Nephron (organoid): ENCODE measurements around the gene VOPP1.

ENCODE experiments used
- H3K27ac Mint-ChIP-seq, 3 experiments: 2 replicates each; pipeline ENCODE4 v1.8.0; 2020; ENCODE audit warnings: mixed read lengths in 3 of 3, mild to moderate bottlenecking in 2 of 3, moderate library complexity in 1 of 3
- H3K27me3 Mint-ChIP-seq: 2 replicates; pipeline ENCODE4 v1.8.0; 2021; ENCODE audit warnings: low read depth, mild to moderate bottlenecking, moderate library complexity, mixed read lengths
- H3K36me3 Mint-ChIP-seq: 2 replicates; pipeline ENCODE4 v1.8.0; 2020; ENCODE audit warnings: low read depth, mixed read lengths
- H3K4me1 Mint-ChIP-seq: 2 replicates; pipeline ENCODE4 v1.8.0; 2020; ENCODE audit warnings: mixed read lengths
- H3K4me3 Mint-ChIP-seq, 3 experiments: 2 replicates each; pipeline ENCODE4 v1.8.0; 2020; ENCODE audit warnings: mild to moderate bottlenecking in 3 of 3, mixed read lengths in 3 of 3, moderate library complexity in 2 of 3
- H3K9me3 Mint-ChIP-seq: 2 replicates; pipeline ENCODE4 v1.8.0; 2020; ENCODE audit warnings: mixed read lengths
- TF ChIP-seq, protein P1 (sequence below), 3 experiments: fragments of 200-600 bp; sonication (generic); IDR thresholded peaks; one replicate each; pipeline ENCODE4 v1.5.0; 2021; ENCODE audit warnings: antibody characterized with exemption in 3 of 3; ENCODE audit not compliant: unreplicated experiment in 3 of 3

The VOPP1 gene

DNA sequence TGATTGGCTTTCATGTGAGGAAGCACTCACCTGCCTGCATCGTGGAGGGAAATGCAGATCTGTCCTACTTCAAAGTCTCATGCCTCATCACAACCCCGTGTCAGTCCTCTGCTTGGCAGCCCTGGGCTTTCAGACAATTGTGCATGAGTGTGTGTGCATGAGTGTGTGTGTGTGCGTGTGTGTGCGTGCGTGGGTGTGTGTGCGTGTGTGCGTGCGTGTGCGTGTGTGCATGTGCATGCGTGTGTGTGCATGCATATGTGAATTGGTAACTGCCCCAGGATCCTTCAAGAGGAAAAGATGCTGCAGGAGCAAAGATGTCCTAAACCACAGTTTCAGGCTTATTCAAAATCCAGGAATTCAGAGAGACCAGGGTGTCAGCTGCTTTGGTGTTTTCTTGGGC is 135.8 kb downstream of the VOPP1 start:
- TF ChIP-seq, protein P1, sequence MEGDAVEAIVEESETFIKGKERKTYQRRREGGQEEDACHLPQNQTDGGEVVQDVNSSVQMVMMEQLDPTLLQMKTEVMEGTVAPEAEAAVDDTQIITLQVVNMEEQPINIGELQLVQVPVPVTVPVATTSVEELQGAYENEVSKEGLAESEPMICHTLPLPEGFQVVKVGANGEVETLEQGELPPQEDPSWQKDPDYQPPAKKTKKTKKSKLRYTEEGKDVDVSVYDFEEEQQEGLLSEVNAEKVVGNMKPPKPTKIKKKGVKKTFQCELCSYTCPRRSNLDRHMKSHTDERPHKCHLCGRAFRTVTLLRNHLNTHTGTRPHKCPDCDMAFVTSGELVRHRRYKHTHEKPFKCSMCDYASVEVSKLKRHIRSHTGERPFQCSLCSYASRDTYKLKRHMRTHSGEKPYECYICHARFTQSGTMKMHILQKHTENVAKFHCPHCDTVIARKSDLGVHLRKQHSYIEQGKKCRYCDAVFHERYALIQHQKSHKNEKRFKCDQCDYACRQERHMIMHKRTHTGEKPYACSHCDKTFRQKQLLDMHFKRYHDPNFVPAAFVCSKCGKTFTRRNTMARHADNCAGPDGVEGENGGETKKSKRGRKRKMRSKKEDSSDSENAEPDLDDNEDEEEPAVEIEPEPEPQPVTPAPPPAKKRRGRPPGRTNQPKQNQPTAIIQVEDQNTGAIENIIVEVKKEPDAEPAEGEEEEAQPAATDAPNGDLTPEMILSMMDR (IDR thresholded peaks at IDR 0.05; ENCODE audit: unreplicated experiment in 3 of 3): no peak
- H3K9me3 Mint-ChIP-seq: no peaks in the 10 kb centered on the region
- H3K4me1 Mint-ChIP-seq: no peaks in the 10 kb centered on the region
- H3K27me3 Mint-ChIP-seq: peaks cover 3% of the 10 kb centered on the region
- H3K36me3 Mint-ChIP-seq: no peaks in the 10 kb centered on the region
- no peak overlapping the region for H3K4me3 Mint-ChIP-seq
- no peak overlapping the region for H3K27ac Mint-ChIP-seq

DNA sequence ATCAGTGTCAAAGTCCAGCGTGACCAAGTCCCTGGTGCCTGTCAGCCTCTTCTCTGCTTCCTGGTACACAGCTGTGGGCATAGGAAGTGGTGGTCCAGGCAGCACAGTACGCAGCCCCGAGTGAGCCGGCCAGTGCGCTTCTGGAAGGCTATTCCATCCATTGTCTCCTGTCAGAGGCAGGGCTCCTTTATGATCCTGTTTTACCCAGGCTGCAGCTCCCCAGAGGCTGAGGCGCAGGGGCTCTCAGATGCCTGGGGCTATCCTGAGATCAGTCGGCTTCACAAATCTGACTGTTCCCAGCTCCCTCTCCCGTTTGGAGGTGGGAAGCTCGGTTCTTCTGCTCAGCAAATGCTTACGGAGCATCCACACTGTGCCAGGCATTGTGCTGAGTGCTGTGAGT is 136.8 kb downstream of the VOPP1 start:
- Mint-ChIP-seq H3K27me3 (peaks cover 3% of the 10 kb centered on the region), H3K27ac (no peak overlapping the region), H3K36me3 (no peaks in the 10 kb centered on the region), H3K9me3 (no peaks in the 10 kb centered on the region), H3K4me1 (no peaks in the 10 kb centered on the region), H3K4me3 (no peak overlapping the region)
- TF ChIP-seq, protein P1 (IDR thresholded peaks at IDR 0.05; ENCODE audit: unreplicated experiment in 3 of 3): no peak

DNA sequence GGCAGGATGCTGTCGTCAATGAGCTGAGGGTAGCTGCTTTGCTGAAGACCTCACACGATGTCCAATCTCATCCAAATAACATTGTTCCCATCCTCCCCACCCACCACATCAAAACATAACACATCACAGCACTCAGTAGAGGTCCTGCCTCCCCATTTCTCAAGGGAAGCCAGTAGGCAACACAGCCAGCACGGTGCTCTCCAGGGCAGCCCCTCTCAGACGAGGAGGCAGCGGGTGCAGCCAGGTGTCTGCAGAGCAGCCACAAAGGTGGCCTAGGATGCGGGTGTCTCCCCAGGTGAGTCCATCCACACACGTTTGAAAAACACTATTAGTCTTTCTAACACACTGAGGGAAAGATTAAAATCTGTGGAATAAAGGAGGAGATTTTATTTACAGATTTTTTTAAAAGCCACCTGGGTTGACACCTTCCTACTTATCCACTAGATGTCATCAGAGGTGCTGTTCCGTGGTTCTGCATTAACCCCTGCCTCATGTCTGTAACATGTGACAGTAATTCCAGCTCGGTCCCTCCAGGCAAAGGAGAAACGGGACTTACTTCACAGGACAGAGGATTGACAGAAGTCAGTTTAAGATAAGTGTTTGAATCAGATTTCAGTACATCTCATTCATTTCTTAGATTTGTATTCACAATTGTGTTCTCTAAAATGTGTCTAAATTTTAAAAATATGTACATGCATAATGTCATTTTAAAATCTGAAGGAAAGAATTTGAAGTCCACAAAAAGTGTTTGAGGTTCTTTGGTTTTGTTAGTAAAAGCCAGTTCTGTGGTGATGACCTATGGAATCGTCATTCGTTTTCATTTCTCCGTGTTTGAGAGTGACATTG is 139.1 kb downstream of the VOPP1 start:
- H3K4me3 Mint-ChIP-seq: no peak overlapping the region
- H3K36me3 Mint-ChIP-seq: no peaks in the 10 kb centered on the region
- no peak overlapping the region for H3K27ac Mint-ChIP-seq
- no peaks in the 10 kb centered on the region for H3K27me3 Mint-ChIP-seq
- no peaks in the 10 kb centered on the region for H3K9me3 Mint-ChIP-seq
- TF ChIP-seq, protein P1 (IDR thresholded peaks at IDR 0.05; ENCODE audit: unreplicated experiment in 3 of 3): peak; percentile 43 to 58 (median 49)
- H3K4me1 Mint-ChIP-seq: peaks cover 11% of the 10 kb centered on the region

DNA sequence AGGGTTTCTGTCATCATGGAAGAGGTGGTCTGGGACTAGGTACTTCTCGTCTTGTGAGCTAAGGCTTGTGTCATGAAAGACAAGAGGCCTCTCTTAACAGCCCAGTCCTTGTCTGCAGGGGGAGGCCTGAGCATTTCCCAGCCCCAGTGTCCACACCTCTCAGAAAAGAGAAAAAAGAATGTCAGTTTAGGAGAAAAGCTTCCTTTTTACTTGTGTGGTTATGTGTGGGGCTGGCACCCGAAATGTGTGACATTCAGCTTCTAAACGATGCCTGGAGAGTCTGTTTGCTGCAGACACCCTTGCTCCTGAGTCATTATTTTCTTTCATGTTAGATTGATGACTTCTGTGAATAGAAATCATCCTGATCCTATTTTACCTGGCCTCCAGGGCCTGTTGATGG is 139.8 kb downstream of the VOPP1 start:
- H3K36me3 Mint-ChIP-seq: peaks cover 2% of the 10 kb centered on the region
- no peaks in the 10 kb centered on the region for H3K27me3 Mint-ChIP-seq
- TF ChIP-seq, protein P1 (IDR thresholded peaks at IDR 0.05; ENCODE audit: unreplicated experiment in 3 of 3): no peak
- H3K27ac Mint-ChIP-seq: no peak overlapping the region
- no peak overlapping the region for H3K4me3 Mint-ChIP-seq
- no peaks in the 10 kb centered on the region for H3K9me3 Mint-ChIP-seq
- H3K4me1 Mint-ChIP-seq: peaks cover 16% of the 10 kb centered on the region

DNA sequence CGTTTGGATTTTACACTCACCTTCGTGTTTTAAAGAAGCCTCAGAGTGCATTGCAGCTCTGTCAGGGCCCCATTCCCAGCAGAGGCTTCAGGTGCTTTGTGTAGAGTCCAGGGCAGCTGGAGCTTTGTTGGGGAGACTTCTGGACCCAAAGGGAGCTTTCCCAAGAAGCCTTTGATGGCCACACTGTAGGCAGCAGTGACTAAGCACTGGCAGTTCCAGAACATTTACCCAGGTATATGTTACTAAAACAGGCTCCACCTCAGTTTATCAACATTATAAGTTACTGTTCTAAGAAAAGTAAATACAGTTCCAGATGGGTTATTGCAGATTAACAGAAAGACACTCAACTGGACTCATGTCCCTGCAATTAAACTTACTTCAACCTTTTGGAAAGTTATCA is 140.4 kb downstream of the VOPP1 start:
- TF ChIP-seq, protein P1 (IDR thresholded peaks at IDR 0.05; ENCODE audit: unreplicated experiment in 3 of 3): no peak
- Mint-ChIP-seq H3K27ac (no peak overlapping the region), H3K4me3 (no peak overlapping the region), H3K27me3 (no peaks in the 10 kb centered on the region), H3K9me3 (no peaks in the 10 kb centered on the region), H3K4me1 (peaks cover 22% of the 10 kb centered on the region), H3K36me3 (peaks cover 6% of the 10 kb centered on the region)
